ENCODE measurements around the gene TAP2.

- no peak for TF ChIP-seq POLR2AphosphoS5 (IDR thresholded peaks at IDR 0.05; ENCODE audit: borderline replicate concordance, low read depth, low read length)
- no peak for TF ChIP-seq EZH2 (IDR thresholded peaks at IDR 0.05)
- TF ChIP-seq FOXP2 (optimal IDR thresholded peaks at IDR 0.05; ENCODE audit: control extremely low read depth, extremely low read length, insufficient read depth) = no peak
Observed at GRCh38 chr6:32885698-32886286, 47.3 kb upstream of the TAP2 start.

Measured in SK-N-MC (cell line).